Stimulated activated CD8-positive, alpha-beta memory T cell treated with anti-CD3 and anti-CD28 coated beads, Interleukin-12 subunit alpha, Interleukin-12 subunit beta, amount 100 ng/mL, for 24 hours (primary cell): ENCODE measurements around the gene FHL1.
"Not testable (repeated sequence)": the region's sequence is repeated elsewhere in the genome, so short reads cannot be mapped to it uniquely, and the experiment has no call there.

ENCODE experiments used
- DNase-seq: peaks from one replicate; pipeline ENCODE4 v3.0.0-alpha.2; 2020; ENCODE audit errors: extremely low read depth

The FHL1 gene

GRCh38 chrX:136209016-136209738 is 61.8 kb downstream of the FHL1 start:
- DNase-seq: no peak

GRCh38 chrX:136209751-136210150 is 62.4 kb downstream of the FHL1 start:
- no peak for DNase-seq

- DNase-seq: no peak
Measured at GRCh38 chrX:136210243-136210642, 62.9 kb downstream of the FHL1 start.

GRCh38 chrX:136210806-136211205 is 63.5 kb downstream of the FHL1 start:
- no peak for DNase-seq

GRCh38 chrX:136211766-136212556 is 64.6 kb downstream of the FHL1 start:
- DNase-seq: no peak

- no peak for DNase-seq
Measured at GRCh38 chrX:136212557-136213111, 65.3 kb downstream of the FHL1 start.

- no peak for DNase-seq
Measured at GRCh38 chrX:136214551-136214950, 67.2 kb downstream of the FHL1 start.

- no peak for DNase-seq
Measured at GRCh38 chrX:136215559-136215958, 68.2 kb downstream of the FHL1 start.

GRCh38 chrX:136219893-136220292 is 72.6 kb downstream of the FHL1 start:
- DNase-seq: no peak

- no peak for DNase-seq
Measured at GRCh38 chrX:136220540-136220939, 73.2 kb downstream of the FHL1 start.

GRCh38 chrX:136220951-136221350 is 73.6 kb downstream of the FHL1 start:
- no peak for DNase-seq

GRCh38 chrX:136221851-136222513 is 74.6 kb downstream of the FHL1 start:
- DNase-seq: no peak

GRCh38 chrX:136227074-136227473 is 79.7 kb downstream of the FHL1 start:
- no peak for DNase-seq

- DNase-seq: no peak
Measured at GRCh38 chrX:136227948-136228838, 80.9 kb downstream of the FHL1 start.

GRCh38 chrX:136228839-136229207 is 81.5 kb downstream of the FHL1 start:
- DNase-seq: no peak

GRCh38 chrX:136237074-136237473 is 89.7 kb downstream of the FHL1 start:
- DNase-seq: no peak

- not testable (repeated sequence) for DNase-seq
Measured at GRCh38 chrX:136237849-136238248, 90.5 kb downstream of the FHL1 start.

GRCh38 chrX:136246201-136246600 is 98.9 kb downstream of the FHL1 start:
- DNase-seq: no peak

GRCh38 chrX:136250191-136251040 is 103.1 kb downstream of the FHL1 start:
- no peak for DNase-seq
